Activated naive CD4-positive, alpha-beta T cell treated with anti-CD3 and anti-CD28 coated beads, Interleukin-2, amount 10 ng/mL, durations not matched to agents 7 days and 5 days (primary cell): ENCODE data around the gene CCL11.
"Not testable (repeated sequence)": the region's sequence is repeated elsewhere in the genome, so short reads cannot be mapped to it uniquely, and the experiment has no call there.

Experiments used
- CTCF ChIA-PET: fragments of 350-600 bp; sonication (Branson Sonifier 250); formaldehyde crosslinking; loops from one replicate; lab custom pipeline; 2021; ENCODE audit warnings: antibody characterized with exemption; lab: Charles Lee
- DNase-seq: peaks from one replicate; pipeline ENCODE4 v3.0.0-alpha.2; 2020
- H3K27ac Mint-ChIP-seq: one replicate; pipeline ENCODE4 v1.8.0; 2021; ENCODE audit warnings: mild to moderate bottlenecking, moderate library complexity, mixed read lengths
- H3K27me3 Mint-ChIP-seq: one replicate; pipeline ENCODE4 v1.8.0; 2021; ENCODE audit warnings: mild to moderate bottlenecking, mixed read lengths
- H3K36me3 Mint-ChIP-seq: one replicate; pipeline ENCODE4 v1.8.0; 2021; ENCODE audit warnings: mixed read lengths
- H3K4me1 Mint-ChIP-seq: one replicate; pipeline ENCODE4 v1.8.0; 2021; ENCODE audit warnings: mixed read lengths
- H3K4me3 Mint-ChIP-seq: one replicate; pipeline ENCODE4 v1.8.0; 2021; ENCODE audit warnings: mild to moderate bottlenecking, moderate library complexity, mixed read lengths
- H3K9me3 Mint-ChIP-seq: one replicate; pipeline ENCODE4 v1.8.0; 2021; ENCODE audit warnings: mixed read lengths

The CCL11 gene

GRCh38 chr17:34306466-34306865 lies 20.9 kb downstream of the CCL11 start:
- CTCF ChIA-PET, result interaction anchor here (1.2 to 1.3 kb wide), 2 partner anchors 54 to 56 kb away, joined by 3 to 4 read pairs; no protein-coding TSS in a partner anchor
- no peak overlapping the region for H3K4me3 Mint-ChIP-seq
- no peaks in the 10 kb centered on the region for H3K9me3 Mint-ChIP-seq
- H3K27me3 Mint-ChIP-seq, result peaks cover 12% of the 10 kb centered on the region
- no peak for DNase-seq
- no peak overlapping the region for H3K27ac Mint-ChIP-seq
- H3K4me1 Mint-ChIP-seq, result no peaks in the 10 kb centered on the region
- H3K36me3 Mint-ChIP-seq, result no peaks in the 10 kb centered on the region

- H3K36me3 Mint-ChIP-seq, result no peaks in the 10 kb centered on the region
- no peak overlapping the region for H3K4me3 Mint-ChIP-seq
- no peak for DNase-seq
- no peak overlapping the region for H3K27ac Mint-ChIP-seq
- H3K9me3 Mint-ChIP-seq, result no peaks in the 10 kb centered on the region
- H3K27me3 Mint-ChIP-seq, result peaks cover 12% of the 10 kb centered on the region
- CTCF ChIA-PET, result interaction anchor here (0.7 to 1.3 kb wide), 3 partner anchors 22 to 55 kb away, joined by 3 to 4 read pairs (median 3); partner anchors contain the start of gene CCL11
- H3K4me1 Mint-ChIP-seq, result no peaks in the 10 kb centered on the region
Observed at GRCh38 chr17:34307110-34307509, 21.6 kb downstream of the CCL11 start.

GRCh38 chr17:34308371-34308770 lies 22.8 kb downstream of the CCL11 start:
- Mint-ChIP-seq H3K4me3 (no peak overlapping the region), H3K27me3 (peaks cover 18% of the 10 kb centered on the region), H3K27ac (no peak overlapping the region), H3K4me1 (no peaks in the 10 kb centered on the region), H3K9me3 (no peaks in the 10 kb centered on the region), H3K36me3 (no peaks in the 10 kb centered on the region)
- DNase-seq, result no peak
- CTCF ChIA-PET, result interaction anchor here (0.9 to 1.0 kb wide), 2 partner anchors 9 to 53 kb away, joined by 3 read pairs; no protein-coding TSS in a partner anchor

- H3K4me3 Mint-ChIP-seq, result no peak overlapping the region
- H3K36me3 Mint-ChIP-seq, result no peaks in the 10 kb centered on the region
- H3K27ac Mint-ChIP-seq, result no peak overlapping the region
- H3K4me1 Mint-ChIP-seq, result no peaks in the 10 kb centered on the region
- peaks cover 19% of the 10 kb centered on the region for H3K27me3 Mint-ChIP-seq
- DNase-seq, result no peak
- CTCF ChIA-PET, result interaction anchor here (2.1 kb wide), 1 partner anchor 111 kb away, joined by 7 read pairs; no protein-coding TSS in a partner anchor
- no peaks in the 10 kb centered on the region for H3K9me3 Mint-ChIP-seq
Observed at GRCh38 chr17:34311291-34311690, 25.7 kb downstream of the CCL11 start.

GRCh38 chr17:34312080-34312479 lies 26.5 kb downstream of the CCL11 start:
- Mint-ChIP-seq H3K36me3 (no peaks in the 10 kb centered on the region), H3K27me3 (peaks cover 19% of the 10 kb centered on the region), H3K4me3 (no peak overlapping the region), H3K4me1 (no peaks in the 10 kb centered on the region), H3K27ac (no peak overlapping the region), H3K9me3 (no peaks in the 10 kb centered on the region)
- DNase-seq, result no peak
- CTCF ChIA-PET, result interaction anchor here (2.1 kb wide), 1 partner anchor 111 kb away, joined by 7 read pairs; no protein-coding TSS in a partner anchor

DNA sequence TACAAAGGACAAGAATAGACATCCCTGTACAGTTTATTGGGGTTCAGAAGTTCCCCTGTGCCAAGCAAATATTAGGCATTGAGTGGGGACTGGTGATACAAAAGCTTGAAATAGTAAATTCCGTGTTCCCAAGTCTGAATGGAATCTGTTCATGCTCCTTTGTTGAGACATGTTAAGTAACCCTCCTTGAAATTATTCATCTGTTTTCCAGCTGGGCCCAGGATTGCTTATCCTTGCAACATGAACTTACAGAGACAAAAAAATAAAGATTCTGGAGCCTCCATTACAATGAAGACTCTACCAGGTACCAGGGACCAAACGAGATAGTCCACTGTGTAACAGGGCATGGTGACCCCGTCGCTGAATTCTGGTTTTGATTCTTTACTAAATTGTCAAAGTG lies 27.6 kb downstream of the CCL11 start:
- no peaks in the 10 kb centered on the region for H3K36me3 Mint-ChIP-seq
- H3K27me3 Mint-ChIP-seq, result peaks cover 19% of the 10 kb centered on the region
- no peaks in the 10 kb centered on the region for H3K9me3 Mint-ChIP-seq
- H3K4me1 Mint-ChIP-seq, result no peaks in the 10 kb centered on the region
- no peak overlapping the region for H3K27ac Mint-ChIP-seq
- DNase-seq, result no peak
- H3K4me3 Mint-ChIP-seq, result no peak overlapping the region
- CTCF ChIA-PET, result interaction anchor here (2.1 kb wide), 1 partner anchor 113 kb away, joined by 7 read pairs; no protein-coding TSS in a partner anchor

GRCh38 chr17:34314279-34314678 lies 28.7 kb downstream of the CCL11 start:
- no peak for DNase-seq
- Mint-ChIP-seq H3K27me3 (peaks cover 17% of the 10 kb centered on the region), H3K36me3 (no peaks in the 10 kb centered on the region)

GRCh38 chr17:34318474-34318873 lies 32.9 kb downstream of the CCL11 start:
- H3K4me3 Mint-ChIP-seq, result no peak overlapping the region
- DNase-seq, result no peak
- peaks cover 5% of the 10 kb centered on the region for H3K27me3 Mint-ChIP-seq

More at GRCh38 chr17:34314279-34314678, 28.7 kb downstream of the CCL11 start:
- H3K9me3 Mint-ChIP-seq, result no peaks in the 10 kb centered on the region
- no peak overlapping the region for H3K27ac Mint-ChIP-seq
- H3K4me3 Mint-ChIP-seq, result no peak overlapping the region
- CTCF ChIA-PET, result no interaction called here
- H3K4me1 Mint-ChIP-seq, result no peaks in the 10 kb centered on the region

GRCh38 chr17:34319039-34319483 lies 33.5 kb downstream of the CCL11 start, which contains the start of gene CCL8:
CCL8 (plus strand) TSS chr17:34319435; CDS start chr17:34319502, 67 bp downstream.
- peaks cover 4% of the 10 kb centered on the region for H3K27me3 Mint-ChIP-seq
- no peak for DNase-seq
- no peaks in the 10 kb centered on the region for H3K4me1 Mint-ChIP-seq
- CTCF ChIA-PET, result interaction anchor here (1.0 kb wide), 1 partner anchor 42 kb away, joined by 3 read pairs; no protein-coding TSS in a partner anchor
- H3K36me3 Mint-ChIP-seq, result no peaks in the 10 kb centered on the region
- no peak within 1 kb of the TSS for H3K4me3 Mint-ChIP-seq
- no peaks in the 10 kb centered on the region for H3K9me3 Mint-ChIP-seq
- no peak within 1 kb of the TSS for H3K27ac Mint-ChIP-seq

More at GRCh38 chr17:34318474-34318873, 32.9 kb downstream of the CCL11 start:
- Mint-ChIP-seq H3K4me1 (no peaks in the 10 kb centered on the region), H3K9me3 (no peaks in the 10 kb centered on the region), H3K36me3 (no peaks in the 10 kb centered on the region), H3K27ac (no peak overlapping the region)
- CTCF ChIA-PET, result interaction anchor here (2.8 kb wide), 1 partner anchor 44 kb away, joined by 9 read pairs; no protein-coding TSS in a partner anchor

- Mint-ChIP-seq H3K4me1 (no peaks in the 10 kb centered on the region), H3K4me3 (no peak overlapping the region), H3K27ac (no peak overlapping the region), H3K9me3 (no peaks in the 10 kb centered on the region), H3K36me3 (no peaks in the 10 kb centered on the region), H3K27me3 (peaks cover 9% of the 10 kb centered on the region)
- no peak for DNase-seq
- CTCF ChIA-PET, result interaction anchor here (1.6 kb wide), 1 partner anchor 39 kb away, joined by 6 read pairs; no protein-coding TSS in a partner anchor
Observed at GRCh38 chr17:34321964-34322363, 36.4 kb downstream of the CCL11 start.

DNA sequence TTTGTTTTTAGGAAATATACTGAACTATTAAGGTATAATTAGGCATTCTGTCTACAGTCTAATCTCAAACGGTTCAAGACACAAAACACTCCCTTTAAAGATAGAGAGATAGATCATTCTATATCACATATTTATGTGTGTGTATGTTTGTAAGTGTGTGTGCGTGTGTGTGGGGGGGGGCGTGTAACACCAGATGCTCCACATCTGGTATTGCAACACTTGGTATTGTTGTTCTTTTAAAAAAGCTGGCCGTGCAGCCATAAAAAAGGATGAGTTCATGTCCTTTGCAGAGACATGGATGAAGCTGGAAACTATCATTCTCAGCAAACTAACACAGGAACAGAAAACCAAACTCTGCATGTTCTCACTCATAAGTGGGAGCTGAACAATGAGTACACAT lies 42.0 kb downstream of the CCL11 start:
- peaks cover 25% of the 10 kb centered on the region for H3K27me3 Mint-ChIP-seq
- CTCF ChIA-PET, result interaction anchor here (1.7 kb wide), 1 partner anchor 34 kb away, joined by 5 read pairs; no protein-coding TSS in a partner anchor

DNA sequence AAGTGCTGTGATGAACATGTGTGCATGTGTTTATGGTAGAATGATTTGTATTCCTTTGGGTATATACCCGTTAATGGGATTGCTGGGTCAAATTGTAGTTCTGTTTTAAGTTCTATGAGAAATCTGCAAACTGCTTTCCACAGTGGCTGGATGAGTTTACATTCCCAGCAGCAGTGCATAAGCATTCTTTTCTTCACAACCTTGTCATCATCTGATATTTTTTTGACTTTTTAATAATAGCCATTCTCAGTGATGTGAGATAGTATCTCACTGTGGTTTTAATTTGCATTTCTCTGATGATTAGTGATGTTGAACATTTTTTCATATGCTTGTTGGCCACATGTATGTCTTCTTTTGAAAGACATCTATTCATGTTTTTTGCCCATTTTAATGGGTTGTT lies 52.2 kb downstream of the CCL11 start:
- Mint-ChIP-seq H3K27me3 (peaks cover 39% of the 10 kb centered on the region), H3K4me1 (no peaks in the 10 kb centered on the region)

More for the DNA sequence above, 42.0 kb downstream of the CCL11 start:
- not testable (repeated sequence) for H3K36me3 Mint-ChIP-seq, H3K4me1 Mint-ChIP-seq, DNase-seq, H3K9me3 Mint-ChIP-seq, H3K4me3 Mint-ChIP-seq, H3K27ac Mint-ChIP-seq

More for the DNA sequence above, 52.2 kb downstream of the CCL11 start:
- no peaks in the 10 kb centered on the region for H3K36me3 Mint-ChIP-seq
- no peak for DNase-seq
- no peaks in the 10 kb centered on the region for H3K9me3 Mint-ChIP-seq
- CTCF ChIA-PET, result interaction anchor here (1.1 to 1.2 kb wide), 2 partner anchors 23 to 24 kb away, joined by 3 read pairs; no protein-coding TSS in a partner anchor
- H3K4me3 Mint-ChIP-seq, result no peak overlapping the region
- no peak overlapping the region for H3K27ac Mint-ChIP-seq
